Stomach (tissue), 4 donors: ENCODE measurements around the gene SKOR1.

Experiments
- POLR2A ChIP-seq, 4 donors: fragments of 450-650 bp; IDR thresholded peaks; one replicate each; pipeline ENCODE4 v1.6.1; 2016; ENCODE audit warnings: antibody characterized with exemption in 4 of 4, control low read depth in 2 of 4, mild to moderate bottlenecking in 1 of 4, moderate library complexity in 1 of 4
- TF ChIP-seq, protein P1 (sequence below), 7 experiments: fragments of 450-650 bp in 4 of 7; fragments of 200-600 bp in 3 of 7; sonication (generic) in 3 of 7; IDR thresholded peaks; one replicate each; pipeline ENCODE4 v1.5.1; 2016 to 2019; ENCODE audit warnings: antibody characterized with exemption in 7 of 7, control low read depth in 2 of 7, mild to moderate bottlenecking in 1 of 7

DNA sequence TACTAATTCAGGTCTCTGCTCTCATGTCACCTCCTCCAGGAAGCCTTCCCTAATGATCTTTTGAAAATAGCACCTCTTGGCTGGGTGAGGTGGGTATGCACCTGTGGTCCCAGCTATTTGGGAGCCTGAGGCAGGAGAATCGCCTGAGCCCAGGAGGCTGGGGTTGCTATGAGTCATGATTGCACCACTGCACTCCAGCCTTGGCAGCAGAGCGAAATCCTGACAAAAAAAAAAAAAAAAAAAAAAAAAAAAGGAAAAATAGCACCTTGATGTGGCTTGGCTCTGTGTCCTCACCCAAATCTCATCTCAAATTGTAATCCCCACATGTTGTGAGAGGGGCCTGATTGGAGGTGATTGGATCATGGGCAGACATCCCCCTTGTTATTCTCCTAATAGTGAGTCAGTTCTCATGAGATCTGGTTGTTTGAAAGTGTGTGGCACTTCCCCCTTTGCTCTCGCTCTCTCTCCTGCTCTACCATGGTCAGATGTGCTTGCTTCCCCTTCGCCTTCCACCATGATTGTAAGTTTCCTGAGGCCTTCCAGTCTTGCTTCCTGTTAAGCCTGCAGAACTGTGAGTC, 25.8 kb downstream of the SKOR1 start:
- TF ChIP-seq, protein P1, sequence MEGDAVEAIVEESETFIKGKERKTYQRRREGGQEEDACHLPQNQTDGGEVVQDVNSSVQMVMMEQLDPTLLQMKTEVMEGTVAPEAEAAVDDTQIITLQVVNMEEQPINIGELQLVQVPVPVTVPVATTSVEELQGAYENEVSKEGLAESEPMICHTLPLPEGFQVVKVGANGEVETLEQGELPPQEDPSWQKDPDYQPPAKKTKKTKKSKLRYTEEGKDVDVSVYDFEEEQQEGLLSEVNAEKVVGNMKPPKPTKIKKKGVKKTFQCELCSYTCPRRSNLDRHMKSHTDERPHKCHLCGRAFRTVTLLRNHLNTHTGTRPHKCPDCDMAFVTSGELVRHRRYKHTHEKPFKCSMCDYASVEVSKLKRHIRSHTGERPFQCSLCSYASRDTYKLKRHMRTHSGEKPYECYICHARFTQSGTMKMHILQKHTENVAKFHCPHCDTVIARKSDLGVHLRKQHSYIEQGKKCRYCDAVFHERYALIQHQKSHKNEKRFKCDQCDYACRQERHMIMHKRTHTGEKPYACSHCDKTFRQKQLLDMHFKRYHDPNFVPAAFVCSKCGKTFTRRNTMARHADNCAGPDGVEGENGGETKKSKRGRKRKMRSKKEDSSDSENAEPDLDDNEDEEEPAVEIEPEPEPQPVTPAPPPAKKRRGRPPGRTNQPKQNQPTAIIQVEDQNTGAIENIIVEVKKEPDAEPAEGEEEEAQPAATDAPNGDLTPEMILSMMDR (IDR thresholded peaks at IDR 0.05): no peak
- TF ChIP-seq POLR2A (IDR thresholded peaks at IDR 0.05): no peak
